Gastrocnemius medialis (tissue), 4 donors: ENCODE results near the gene ADRA1B. TPM values are rescaled to one million over a fixed set of nuclear protein-coding genes. Genes with fewer than 3 reads are reported as not detected.

Source experiments
- ATAC-seq, 2 donors: fragments of 150-250 bp; one replicate each; pipeline ENCODE4 v1.9.1; 2016
- DNase-seq, 2 donors: peaks; one replicate each; pipeline ENCODE4 v3.0.0-alpha.2; 2019
- H3K27ac ChIP-seq, 4 donors: fragments of 200-600 bp; sonication (generic); 1 replicate in 1 of 4; 2 replicates in 3 of 4; pipeline ENCODE4 v1.5.1; 2016 to 2018; ENCODE audit warnings: mild to moderate bottlenecking in 2 of 4, moderate library complexity in 1 of 4
- H3K27me3 ChIP-seq, 3 donors: fragments of 200-600 bp; sonication (generic) in 2 of 3; 1 replicate in 1 of 3; 2 replicates in 2 of 3; pipeline versions ENCODE4 v1.5.1 to v1.6.0; 2016 to 2019; ENCODE audit warnings: mild to moderate bottlenecking in 1 of 3, moderate library complexity in 1 of 3
- H3K36me3 ChIP-seq, 2 donors: fragments of 200-600 bp; sonication (generic) in 1 of 2; one replicate each; pipeline ENCODE4 v1.5.1; 2017 to 2018
- H3K4me1 ChIP-seq, 2 donors: fragments of 200-600 bp; sonication (generic) in 1 of 2; one replicate each; pipeline ENCODE4 v1.5.1; 2016 to 2017; ENCODE audit warnings: mild to moderate bottlenecking in 2 of 2
- H3K4me3 ChIP-seq, 4 donors: fragments of 200-600 bp; sonication (generic) in 3 of 4; 1 replicate in 1 of 4; 2 replicates in 3 of 4; pipeline ENCODE4 v1.5.1; 2016 to 2019; ENCODE audit warnings: mild to moderate bottlenecking in 2 of 4
- H3K9me3 ChIP-seq, 3 donors: fragments of 200-600 bp; sonication (generic) in 2 of 3; 1 replicate in 1 of 3; 2 replicates in 2 of 3; pipeline ENCODE4 v1.5.1; 2016 to 2019
- CTCF ChIP-seq, 5 experiments: fragments of 450-650 bp in 3 of 5; fragments of 200-600 bp in 2 of 5; sonication (generic) in 2 of 5; IDR thresholded peaks in 4 of 5; conservative IDR thresholded peaks in 1 of 5; 1 replicate in 4 of 5; 2 replicates in 1 of 5; pipeline ENCODE4 v1.5.1; 2016 to 2019; ENCODE audit warnings: antibody characterized with exemption in 5 of 5, mild to moderate bottlenecking in 3 of 5, moderate library complexity in 3 of 5
- POLR2A ChIP-seq, 2 donors: fragments of 450-650 bp; IDR thresholded peaks; one replicate each; pipeline ENCODE4 v1.6.1; 2017; ENCODE audit warnings: antibody characterized with exemption in 2 of 2, mild to moderate bottlenecking in 2 of 2, moderate library complexity in 2 of 2
- in situ Hi-C, 4 donors: fragments of 200-750 bp; cut with MboI; loops; one replicate each; pipeline versions ENCODE4 v1.15.0 to v1.8.0; 2017; ENCODE audit warnings: low sequenced_read_pairs in 4 of 4
- intact Hi-C: fragments of 100-400 bp; cut with DNase I; formaldehyde crosslinking; loops from one replicate; pipeline ENCODE4 v1.15.1; 2023; ENCODE audit warnings: low total_unique reads
- total RNA-seq, 4 donors: library from RNA; depleted of rRNA; stranded (reverse); fragments of >200 nt; gene quantifications; one replicate each; pipeline versions ENCODE4 v1.1.0 to v1.2.3, GENCODE V29; 2016

ADRA1B gene
- total RNA-seq, 4 donors from 2014 or later, result 0.61 to 1.9 (median 0.94) TPM

GRCh38 chr5:159906463-159906862, 9.8 kb upstream of the ADRA1B start:
- Histone ChIP-seq H3K27me3 (no peaks in the 10 kb centered on the region), H3K27ac (no peak overlapping the region), H3K4me1 (no peaks in the 10 kb centered on the region), H3K36me3 (no peaks in the 10 kb centered on the region), H3K9me3 (no peaks in the 10 kb centered on the region), H3K4me3 (no peak overlapping the region)
- intact Hi-C loops, result no loop called here
- DNase-seq (no peak), ATAC-seq (no peak)
- TF ChIP-seq POLR2A (IDR thresholded peaks at IDR 0.05) (no peak), CTCF (IDR thresholded peaks at IDR 0.05 in 4 of 5, conservative IDR thresholded peaks at IDR 0.05 in 1 of 5) (no peak)
- in situ Hi-C loops, result loop anchor here in 2 of 4 donors (25.0 kb wide), 2 partner anchors 394 to 469 kb away; no protein-coding TSS in a partner anchor

GRCh38 chr5:159906943-159907342, 9.3 kb upstream of the ADRA1B start:
- Histone ChIP-seq H3K9me3 (no peaks in the 10 kb centered on the region), H3K36me3 (no peaks in the 10 kb centered on the region), H3K4me1 (no peaks in the 10 kb centered on the region), H3K4me3 (no peak overlapping the region), H3K27ac (no peak overlapping the region), H3K27me3 (no peaks in the 10 kb centered on the region)
- TF ChIP-seq POLR2A (IDR thresholded peaks at IDR 0.05) (no peak), CTCF (IDR thresholded peaks at IDR 0.05 in 4 of 5, conservative IDR thresholded peaks at IDR 0.05 in 1 of 5) (no peak)
- DNase-seq, result no peak
- intact Hi-C loops, result no loop called here
- in situ Hi-C loops, result loop anchor here in 2 of 4 donors (25.0 kb wide), 2 partner anchors 395 to 470 kb away; no protein-coding TSS in a partner anchor
- ATAC-seq, result no peak

GRCh38 chr5:159907689-159908590, 8.3 kb upstream of the ADRA1B start:
- intact Hi-C loops, result no loop called here

GRCh38 chr5:159908591-159908940, 7.7 kb upstream of the ADRA1B start:
- H3K27me3 ChIP-seq, result no peaks in the 10 kb centered on the region
- no peaks in the 10 kb centered on the region for H3K36me3 ChIP-seq
- ATAC-seq (no peak), DNase-seq (no peak)
- TF ChIP-seq CTCF (IDR thresholded peaks at IDR 0.05 in 4 of 5, conservative IDR thresholded peaks at IDR 0.05 in 1 of 5), result no peak
- TF ChIP-seq POLR2A (IDR thresholded peaks at IDR 0.05), result no peak
- intact Hi-C loops (no loop called here), in situ Hi-C loops (loop anchor here in 2 of 4 donors (25.0 kb wide), 2 partner anchors 396 to 471 kb away; no protein-coding TSS in a partner anchor)
- no peak overlapping the region for H3K27ac ChIP-seq
- no peaks in the 10 kb centered on the region for H3K4me1 ChIP-seq
- H3K4me3 ChIP-seq, result no peak overlapping the region
- H3K9me3 ChIP-seq, result no peaks in the 10 kb centered on the region

More at GRCh38 chr5:159907689-159908590, 8.3 kb upstream of the ADRA1B start:
- TF ChIP-seq POLR2A (IDR thresholded peaks at IDR 0.05), result no peak
- no peak for TF ChIP-seq CTCF (IDR thresholded peaks at IDR 0.05 in 4 of 5, conservative IDR thresholded peaks at IDR 0.05 in 1 of 5)
- no peak overlapping the region for H3K4me3 ChIP-seq
- DNase-seq (no peak), ATAC-seq (no peak)
- no peaks in the 10 kb centered on the region for H3K27me3 ChIP-seq
- in situ Hi-C loops, result loop anchor here in 2 of 4 donors (25.0 kb wide), 2 partner anchors 396 to 471 kb away; no protein-coding TSS in a partner anchor
- no peaks in the 10 kb centered on the region for H3K4me1 ChIP-seq
- no peak overlapping the region for H3K27ac ChIP-seq
- no peaks in the 10 kb centered on the region for H3K36me3 ChIP-seq
- no peaks in the 10 kb centered on the region for H3K9me3 ChIP-seq
